Vagina (tissue), 2 donors: Measurements from ENCODE around the gene MDFI.

ENCODE experiments used
- POLR2A ChIP-seq, 2 donors: fragments of 450-650 bp; IDR thresholded peaks; one replicate each; pipeline ENCODE4 v1.6.1; 2017; ENCODE audit warnings: antibody characterized with exemption in 2 of 2, mild to moderate bottlenecking in 2 of 2, moderate library complexity in 2 of 2
- POLR2AphosphoS5 ChIP-seq, 2 donors: sonication (generic); formaldehyde crosslinking; IDR thresholded peaks; one replicate each; pipeline ENCODE4 v1.9.0; 2017; ENCODE audit warnings: antibody characterized with exemption in 2 of 2, mild to moderate bottlenecking in 2 of 2, low read depth in 1 of 2; ENCODE audit not compliant: insufficient read depth in 1 of 2
- TF ChIP-seq, protein P1 (sequence below), 3 experiments: fragments of 450-650 bp in 2 of 3; fragments of 200-600 bp in 1 of 3; sonication (generic) in 1 of 3; IDR thresholded peaks; one replicate each; pipeline ENCODE4 v1.5.1; 2017 to 2019; ENCODE audit warnings: antibody characterized with exemption in 3 of 3, mild to moderate bottlenecking in 2 of 3, moderate library complexity in 2 of 3

DNA sequence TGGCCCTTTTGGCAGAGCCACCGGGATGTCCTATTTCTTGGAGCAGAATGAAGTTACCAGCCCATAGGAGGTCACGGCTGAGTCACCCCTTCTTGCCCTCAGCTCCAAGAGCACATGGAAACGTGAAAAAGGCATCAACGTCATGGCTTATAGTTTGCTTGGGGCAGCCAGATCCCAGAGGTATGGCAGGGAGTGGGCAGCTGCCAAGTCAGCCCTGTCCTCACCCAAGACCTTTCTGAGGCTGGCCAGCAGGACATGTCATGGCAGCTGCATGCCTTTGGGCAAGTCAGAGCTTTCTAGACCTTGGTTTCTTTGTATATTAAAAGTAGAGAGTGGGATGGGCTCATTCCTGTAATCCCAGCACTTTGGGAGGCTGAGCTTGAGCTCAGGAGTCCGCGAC is 8.2 kb upstream of the MDFI start:
- TF ChIP-seq, protein P1, sequence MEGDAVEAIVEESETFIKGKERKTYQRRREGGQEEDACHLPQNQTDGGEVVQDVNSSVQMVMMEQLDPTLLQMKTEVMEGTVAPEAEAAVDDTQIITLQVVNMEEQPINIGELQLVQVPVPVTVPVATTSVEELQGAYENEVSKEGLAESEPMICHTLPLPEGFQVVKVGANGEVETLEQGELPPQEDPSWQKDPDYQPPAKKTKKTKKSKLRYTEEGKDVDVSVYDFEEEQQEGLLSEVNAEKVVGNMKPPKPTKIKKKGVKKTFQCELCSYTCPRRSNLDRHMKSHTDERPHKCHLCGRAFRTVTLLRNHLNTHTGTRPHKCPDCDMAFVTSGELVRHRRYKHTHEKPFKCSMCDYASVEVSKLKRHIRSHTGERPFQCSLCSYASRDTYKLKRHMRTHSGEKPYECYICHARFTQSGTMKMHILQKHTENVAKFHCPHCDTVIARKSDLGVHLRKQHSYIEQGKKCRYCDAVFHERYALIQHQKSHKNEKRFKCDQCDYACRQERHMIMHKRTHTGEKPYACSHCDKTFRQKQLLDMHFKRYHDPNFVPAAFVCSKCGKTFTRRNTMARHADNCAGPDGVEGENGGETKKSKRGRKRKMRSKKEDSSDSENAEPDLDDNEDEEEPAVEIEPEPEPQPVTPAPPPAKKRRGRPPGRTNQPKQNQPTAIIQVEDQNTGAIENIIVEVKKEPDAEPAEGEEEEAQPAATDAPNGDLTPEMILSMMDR (IDR thresholded peaks at IDR 0.05) = no peak
- TF ChIP-seq POLR2A (IDR thresholded peaks at IDR 0.05) = no peak
- no peak for TF ChIP-seq POLR2AphosphoS5 (IDR thresholded peaks at IDR 0.05; ENCODE audit: insufficient read depth in 1 of 2, low read depth in 1 of 2)
